Erythroblast (primary cell): Measurements from ENCODE around the gene KCNA1.

Experiments used
- GATA1 ChIP-seq: IDR thresholded peaks from 2 replicates; pipeline ENCODE4 v1.6.1; 2011; ENCODE audit warnings: low read depth, mild to moderate bottlenecking, control low read depth, low read length, moderate library complexity
- POLR2A ChIP-seq: IDR thresholded peaks from 2 replicates; pipeline ENCODE4 v1.6.1; 2011; ENCODE audit warnings: mild to moderate bottlenecking, low read length

DNA sequence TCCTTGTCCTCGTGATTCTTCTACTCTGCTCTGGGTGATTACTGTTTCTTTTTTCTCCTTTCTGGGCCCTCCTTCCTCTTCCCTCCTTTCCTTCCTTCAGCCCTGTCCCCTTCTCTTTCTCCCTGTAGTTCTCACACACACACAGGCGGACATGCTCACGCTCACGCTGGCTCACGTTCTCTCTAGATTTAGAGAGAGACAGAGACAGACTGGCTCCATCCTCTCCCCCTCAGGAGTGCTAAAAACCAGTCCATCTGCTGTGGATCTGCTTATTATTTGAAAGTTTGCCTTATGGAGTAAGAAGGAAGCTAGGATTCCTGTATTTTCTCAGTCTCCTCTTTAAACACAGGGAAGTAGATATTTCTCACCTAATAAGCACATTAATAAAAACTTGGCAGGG is 48.1 kb downstream of the KCNA1 start:
- TF ChIP-seq POLR2A (no peak), GATA1 (no peak)
